Suppressor macrophage treated with lipopolysaccharide for 4 hours (primary cell): ENCODE measurements around the gene RDX.
"Not testable (repeated sequence)": the region's sequence is repeated elsewhere in the genome, so short reads cannot be mapped to it uniquely, and the experiment has no call there.

ENCODE experiments used
- DNase-seq: peaks from one replicate; pipeline ENCODE4 v3.0.0-alpha.2; 2020

RDX gene

GRCh38 chr11:110269996-110270395 lies 26.4 kb downstream of the RDX start:
- no peak for DNase-seq

GRCh38 chr11:110268441-110268840 lies 28.0 kb downstream of the RDX start:
- no peak for DNase-seq

- DNase-seq: no peak
Observed at GRCh38 chr11:110262072-110262403, 34.4 kb downstream of the RDX start.

GRCh38 chr11:110261195-110262071 lies 35.0 kb downstream of the RDX start:
- no peak for DNase-seq

DNA sequence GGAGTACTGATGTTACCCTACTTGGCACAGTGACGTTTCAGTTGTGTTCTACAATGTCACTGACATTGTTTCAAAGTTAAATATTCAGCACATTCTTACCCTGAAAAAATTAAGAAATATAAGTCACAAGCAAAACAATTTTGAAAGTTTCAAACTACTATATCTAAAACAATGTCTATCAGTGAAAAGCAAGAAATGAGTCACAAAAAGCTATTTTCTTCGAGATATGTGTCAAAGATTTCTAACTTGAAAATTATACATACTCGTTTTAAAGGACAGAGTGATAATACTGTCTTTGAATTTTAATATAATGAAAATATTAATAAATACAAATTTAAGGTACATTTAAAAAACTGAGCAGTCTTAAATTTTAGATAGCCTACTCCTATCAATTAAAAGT lies 42.9 kb downstream of the RDX start:
- DNase-seq: no peak

GRCh38 chr11:110251836-110252235 lies 44.6 kb downstream of the RDX start:
- DNase-seq: no peak

GRCh38 chr11:110250168-110250567 lies 46.2 kb downstream of the RDX start:
- no peak for DNase-seq

DNA sequence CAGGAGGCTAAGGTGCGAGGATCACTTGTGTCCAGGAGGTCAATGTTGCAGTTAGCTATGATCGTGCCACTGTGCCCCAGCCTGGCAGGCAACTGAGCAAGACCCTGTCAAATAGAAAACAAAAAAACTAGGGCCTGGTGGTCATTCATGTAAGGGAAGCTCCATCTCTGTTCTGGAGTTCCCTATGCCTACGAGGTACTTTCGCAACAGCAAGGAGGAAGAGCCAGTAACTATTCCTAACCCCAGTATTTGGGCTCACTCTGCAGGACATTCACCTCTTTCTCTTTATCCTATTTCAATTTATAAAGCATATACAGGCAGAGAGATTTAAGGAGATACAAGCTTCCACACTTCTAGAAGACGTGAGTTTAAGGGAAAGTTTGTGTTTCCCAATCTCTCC lies 46.6 kb downstream of the RDX start:
- DNase-seq: peak; percentile 7

DNA sequence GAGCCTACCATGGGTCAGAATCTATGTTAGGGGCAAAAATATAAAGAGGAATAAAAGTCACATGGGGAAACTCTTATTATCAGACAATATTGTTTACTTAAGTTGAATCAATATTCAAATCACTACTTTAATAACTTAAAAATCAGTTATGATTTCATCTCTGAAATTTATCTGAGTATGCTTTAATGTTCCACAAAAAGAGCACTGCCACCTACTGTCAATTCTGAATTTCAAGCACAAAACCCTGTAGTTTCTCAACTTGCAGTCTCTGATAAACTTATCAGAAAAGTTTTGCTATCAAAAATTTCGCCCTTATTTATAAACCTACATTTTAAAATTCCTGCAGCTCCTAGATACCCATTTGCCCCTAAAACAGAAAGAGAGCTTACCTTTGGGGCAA lies 47.3 kb downstream of the RDX start:
- DNase-seq: no peak

DNA sequence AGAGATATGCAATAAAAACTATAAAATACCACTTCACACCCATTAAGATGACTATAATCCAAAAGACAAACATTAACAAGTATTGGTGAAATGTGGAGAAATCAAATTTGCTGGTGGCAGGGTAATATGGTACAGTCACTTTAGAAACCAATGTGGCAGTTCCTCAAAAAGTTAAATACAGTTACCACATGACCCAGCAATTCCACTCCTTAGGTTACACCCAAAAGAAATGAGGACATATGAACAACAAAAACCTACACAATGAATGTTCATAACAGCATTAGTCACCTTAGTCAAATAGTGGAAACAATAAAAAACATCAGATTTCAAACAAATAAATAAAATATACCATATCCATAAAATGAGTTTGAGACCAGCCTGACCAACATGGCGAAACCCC lies 52.6 kb downstream of the RDX start:
- DNase-seq: peak; percentile 45

DNA sequence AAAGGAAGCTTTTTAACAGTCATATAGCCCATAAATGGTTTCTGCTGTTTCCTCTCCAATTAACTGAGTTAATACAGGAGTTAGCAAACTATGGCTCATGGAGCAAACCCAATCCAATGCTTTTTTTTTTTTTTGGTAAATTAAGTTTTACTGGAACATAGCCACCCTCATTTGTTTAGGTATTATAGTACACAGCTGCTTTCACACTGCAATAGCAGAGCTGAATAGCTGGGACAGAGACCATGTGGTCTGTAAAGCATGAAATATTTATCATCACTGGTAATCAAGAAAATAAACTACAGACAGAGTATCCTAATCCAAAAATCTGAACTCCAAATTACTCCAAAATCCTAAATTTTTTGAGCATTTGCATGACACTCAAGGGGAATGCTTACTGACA lies 53.7 kb downstream of the RDX start:
- no peak for DNase-seq

DNA sequence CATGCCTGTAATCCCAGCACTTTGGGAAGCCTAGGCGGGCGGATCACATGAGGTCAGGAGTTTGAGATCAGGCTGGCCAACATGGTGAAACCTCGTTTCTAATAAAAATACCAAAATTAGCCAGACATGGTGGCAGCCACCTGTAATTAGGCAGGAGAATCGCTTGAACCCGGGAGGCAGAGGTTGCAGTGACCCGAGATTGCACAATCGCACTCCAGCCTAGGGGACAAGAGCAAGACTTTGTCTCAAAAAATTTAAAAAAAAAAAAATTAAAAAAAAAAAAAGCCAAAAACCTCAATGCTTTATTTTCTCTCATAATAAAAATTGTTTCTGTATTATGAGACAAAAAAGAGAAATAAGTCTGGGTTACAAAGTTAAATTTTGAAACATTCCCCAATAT lies 54.2 kb downstream of the RDX start:
- no peak for DNase-seq

DNA sequence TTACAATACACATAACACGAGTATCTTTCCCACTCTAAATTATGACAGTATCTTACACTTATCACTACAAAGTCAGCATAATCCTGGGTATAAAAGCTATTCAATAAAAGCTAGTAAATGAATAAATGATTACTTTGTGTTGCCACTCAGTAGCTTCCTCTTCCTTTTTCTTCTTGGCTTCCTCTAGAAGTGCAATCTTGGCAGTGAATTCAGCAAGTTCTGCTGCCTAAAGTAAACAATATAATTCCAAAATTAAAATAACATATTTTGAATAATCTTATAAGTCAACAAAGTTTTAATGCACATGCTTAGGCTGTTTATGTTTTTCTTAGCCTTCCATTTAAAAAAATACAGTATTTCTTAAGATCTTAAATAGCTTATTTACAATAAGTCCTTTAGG lies 60.4 kb downstream of the RDX start:
- DNase-seq: no peak

- DNase-seq: no peak
Observed at GRCh38 chr11:110230377-110230776, 66.0 kb downstream of the RDX start.

DNA sequence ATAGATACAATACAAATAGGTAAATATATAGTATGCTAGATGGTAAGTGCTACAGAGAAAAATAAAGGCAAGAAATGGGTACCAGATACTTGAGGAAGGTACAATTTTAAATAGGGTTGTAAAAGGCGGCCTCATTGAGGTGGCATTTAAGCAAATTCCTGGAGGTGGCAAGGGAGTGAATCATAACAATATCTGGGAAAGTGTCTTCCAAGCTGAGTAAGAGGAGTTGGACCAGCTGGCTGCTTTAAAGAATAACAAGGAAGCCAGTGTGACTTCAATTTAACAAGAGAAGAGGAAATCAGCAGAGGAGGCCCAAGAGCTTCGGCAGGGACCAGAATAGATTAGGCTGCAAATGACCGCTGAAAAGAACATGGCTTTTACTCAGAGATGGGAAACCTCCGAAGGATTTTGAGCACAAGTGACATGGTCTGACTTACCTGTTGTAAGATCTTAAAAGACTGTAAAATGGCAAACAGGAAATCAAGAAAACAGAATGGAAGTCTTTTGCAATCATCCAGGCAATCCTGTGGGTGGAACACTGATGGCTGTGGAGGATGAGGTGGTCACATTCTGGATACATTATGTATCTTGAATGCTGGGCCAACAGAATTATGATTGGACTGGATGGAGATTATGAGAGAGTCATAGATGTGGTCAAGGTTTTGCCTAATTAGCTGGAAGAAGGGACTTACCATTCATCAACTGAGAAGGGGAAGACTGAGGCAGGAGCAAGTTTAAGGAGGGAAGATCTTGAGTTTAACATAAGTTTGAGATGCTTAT lies 77.2 kb downstream of the RDX start:
- DNase-seq: no peak

DNA sequence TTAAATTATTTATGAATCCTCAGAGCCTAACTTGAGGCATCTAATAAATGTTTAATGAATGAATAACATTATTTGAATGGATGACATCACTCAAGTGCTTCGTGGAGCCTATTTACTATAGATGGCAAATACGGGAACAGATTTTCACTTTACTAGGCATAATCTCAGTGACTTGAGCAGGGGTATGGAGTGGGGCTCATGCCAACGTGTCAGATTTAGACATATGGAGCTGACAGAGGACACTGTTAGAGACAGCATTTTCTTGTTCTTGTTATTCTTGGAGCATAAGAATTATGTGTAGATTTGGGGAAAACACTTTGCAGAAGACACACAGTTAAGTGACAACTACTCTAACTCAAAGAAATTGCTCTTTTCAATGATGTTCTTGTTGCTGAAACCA lies 78.5 kb downstream of the RDX start:
- no peak for DNase-seq

- DNase-seq: no peak
Observed at GRCh38 chr11:110217223-110217877, 79.1 kb downstream of the RDX start.

DNA sequence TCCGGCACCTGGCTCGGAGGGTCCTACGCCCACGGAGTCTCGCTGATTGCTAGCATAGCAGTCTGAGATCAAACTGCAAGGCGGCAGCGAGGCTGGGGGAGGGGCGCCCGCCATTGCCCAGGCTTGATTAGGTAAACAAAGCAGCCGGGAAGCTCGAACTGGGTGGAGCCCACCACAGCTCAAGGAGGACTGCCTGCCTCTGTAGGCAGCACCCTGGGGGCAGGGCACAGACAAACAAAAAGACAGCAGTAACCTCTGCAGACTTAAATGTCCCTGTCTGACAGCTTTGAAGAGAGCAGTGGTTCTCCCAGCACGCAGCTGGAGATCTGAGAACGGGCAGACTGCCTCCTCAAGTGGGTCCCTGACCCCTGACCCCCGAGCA lies 87.1 kb downstream of the RDX start:
- DNase-seq: not testable (repeated sequence)

DNA sequence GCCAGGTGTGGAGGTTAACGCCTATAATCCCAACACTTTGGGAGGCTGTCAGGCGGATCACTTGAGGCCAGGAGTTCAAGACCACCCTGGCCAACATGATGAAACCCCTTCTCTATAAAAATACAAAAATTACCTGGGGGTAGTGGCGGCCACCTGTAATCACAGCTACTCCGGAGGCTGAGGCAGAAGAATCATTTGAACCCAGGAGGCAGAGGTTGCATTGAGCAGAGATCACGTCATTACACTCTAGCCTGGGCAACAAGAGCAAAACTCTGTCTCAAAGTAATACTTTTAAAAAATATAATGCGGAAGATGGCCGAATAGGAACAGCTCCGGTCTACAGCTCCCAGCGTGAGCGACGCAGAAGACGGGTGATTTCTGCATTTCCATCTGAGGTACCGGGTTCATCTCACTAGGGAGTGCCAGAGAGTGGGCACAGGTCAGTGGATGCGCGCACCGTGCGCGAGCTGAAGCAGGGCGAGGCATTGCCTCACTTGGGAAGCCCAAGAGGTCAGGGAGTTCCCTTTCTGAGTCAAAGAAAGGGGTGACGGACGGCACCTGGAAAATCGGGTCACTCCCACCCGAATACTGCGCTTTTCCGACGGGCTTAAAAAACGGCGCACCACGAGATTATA lies 87.6 kb downstream of the RDX start:
- DNase-seq: not testable (repeated sequence)

- DNase-seq: no peak
Observed at GRCh38 chr11:110207123-110207522, 89.3 kb downstream of the RDX start.

GRCh38 chr11:110200836-110201235 lies 95.6 kb downstream of the RDX start:
- DNase-seq: no peak

DNA sequence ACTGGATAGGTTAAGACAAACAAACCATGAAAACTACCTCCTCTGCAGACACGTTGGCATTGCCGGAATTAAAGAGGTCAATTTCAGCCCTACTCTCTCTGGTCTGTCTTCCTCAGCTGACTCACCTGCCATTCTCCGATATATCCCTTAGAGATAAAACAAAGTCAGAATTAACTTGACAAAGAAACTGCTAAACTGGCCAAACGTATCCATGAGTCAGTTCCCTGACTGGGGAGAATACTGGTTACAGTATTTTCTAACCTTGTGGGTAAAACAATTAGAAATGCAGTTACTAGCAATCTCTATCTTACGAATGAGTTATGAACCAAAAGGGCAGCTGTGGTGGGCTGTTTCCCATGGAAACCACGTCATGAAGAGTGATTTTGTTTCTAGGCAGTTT lies 96.2 kb downstream of the RDX start:
- no peak for DNase-seq

- peak; percentile 20 for DNase-seq
Observed at GRCh38 chr11:110199184-110199981, 97.0 kb downstream of the RDX start.
